NB4 (cell line): ENCODE results near the gene KRTAP10-8.

Experiments
- CTCF ChIP-seq: IDR thresholded peaks from one replicate; pipeline ENCODE4 v1.5.1; 2012; ENCODE audit warnings: low read depth, low read length
- MAX ChIP-seq: IDR thresholded peaks from 2 replicates; pipeline ENCODE4 v1.6.1; 2011; ENCODE audit warnings: low read depth, low read length
- MYC ChIP-seq: IDR thresholded peaks from 2 replicates; pipeline ENCODE4 v1.6.1; 2011; ENCODE audit warnings: low read depth, low read length
- POLR2A ChIP-seq: IDR thresholded peaks from 2 replicates; pipeline ENCODE4 v1.6.1; 2011; ENCODE audit warnings: mild to moderate bottlenecking; ENCODE audit not compliant: insufficient read length; ENCODE audit errors: extremely low read depth

- TF ChIP-seq CTCF (no peak), MYC (no peak), POLR2A (no peak), MAX (no peak)
Measured at GRCh38 chr21:44612669-44613229, 870 bp downstream of the KRTAP10-8 start.
